HepG2 (cell line): ENCODE data around the gene SH3D21. TPM values are rescaled to one million over a fixed set of nuclear protein-coding genes. Genes with fewer than 3 reads are reported as not detected.

ENCODE experiments used
- AGO1 ChIP-seq: fragments of 200-400 bp; formaldehyde crosslinking; IDR thresholded peaks from 2 replicates; pipeline ENCODE4 v1.6.1; 2017; ENCODE audit warnings: mild to moderate bottlenecking, low read depth, low read length, moderate library complexity; ENCODE audit not compliant: poor library complexity, severe bottlenecking
- BRD4 ChIP-seq: sonication (generic); formaldehyde crosslinking; IDR thresholded peaks from 2 replicates; pipeline ENCODE4 v1.4.0; 2020; ENCODE audit warnings: missing genetic modification reagents
- DPF2 ChIP-seq: sonication (generic); formaldehyde crosslinking; IDR thresholded peaks from 2 replicates; pipeline ENCODE4 v1.4.0; 2020; ENCODE audit warnings: mild to moderate bottlenecking, low read depth, missing genetic modification reagents, borderline replicate concordance
- KAT7 ChIP-seq: IDR thresholded peaks from 2 replicates; pipeline ENCODE4 v1.6.1; 2018; ENCODE audit warnings: borderline replicate concordance, missing compliant biosample characterization
- KDM2A ChIP-seq: sonication (generic); formaldehyde crosslinking; IDR thresholded peaks from 2 replicates; pipeline ENCODE4 v1.4.0; 2020; ENCODE audit warnings: low read depth, missing genetic modification reagents, borderline replicate concordance
- KDM5B ChIP-seq: sonication (generic); formaldehyde crosslinking; IDR thresholded peaks from 2 replicates; pipeline ENCODE4 v1.4.0; 2020; ENCODE audit warnings: missing genetic modification reagents, mild to moderate bottlenecking, borderline replicate concordance
- LRRFIP1 ChIP-seq: sonication (generic); formaldehyde crosslinking; conservative IDR thresholded peaks from 2 replicates; pipeline ENCODE4 v1.4.0; 2020; ENCODE audit warnings: missing genetic modification reagents
- MED1 ChIP-seq: sonication (generic); formaldehyde crosslinking; IDR thresholded peaks from 2 replicates; pipeline ENCODE4 v1.4.0; 2020; ENCODE audit warnings: missing genetic modification reagents
- PRDM15 ChIP-seq: sonication (generic); formaldehyde crosslinking; IDR thresholded peaks from 2 replicates; pipeline ENCODE4 v1.4.0; 2020; ENCODE audit warnings: missing genetic modification reagents
- RXRA ChIP-seq: sonication (generic); formaldehyde crosslinking; IDR thresholded peaks from 2 replicates; pipeline ENCODE4 v1.5.1; 2020; ENCODE audit warnings: missing genetic modification reagents
- SNAPC5 ChIP-seq: sonication (generic); formaldehyde crosslinking; IDR thresholded peaks from 2 replicates; pipeline ENCODE4 v1.8.1; 2023; ENCODE audit warnings: mild to moderate bottlenecking, missing genetic modification reagents, borderline replicate concordance
- ZNF10 ChIP-seq: sonication (generic); formaldehyde crosslinking; IDR thresholded peaks from 2 replicates; pipeline ENCODE4 v1.4.0; 2020; ENCODE audit warnings: mild to moderate bottlenecking, low read depth, missing genetic modification reagents, borderline replicate concordance
- ZNF292 ChIP-seq: sonication (generic); formaldehyde crosslinking; IDR thresholded peaks from 2 replicates; pipeline ENCODE4 v1.8.1; 2022; ENCODE audit warnings: mild to moderate bottlenecking, low read depth, missing genetic modification reagents, borderline replicate concordance
- ZNF496 ChIP-seq: sonication (generic); formaldehyde crosslinking; IDR thresholded peaks from 2 replicates; pipeline ENCODE4 v1.8.1; 2023; ENCODE audit warnings: mild to moderate bottlenecking, moderate library complexity, missing genetic modification reagents; ENCODE audit not compliant: insufficient replicate concordance
- polyA plus RNA-seq, 8 experiments: library from polyadenylated mRNA; depleted of rRNA in 3 of 8; stranded (reverse) in 7 of 8; unstranded in 1 of 8; fragments of >200 nt; fragmentation: Illumina TruSeq in 4 of 8; extraction: Trizol in 4 of 8; gene quantifications; 2 replicates each; pipeline versions ENCODE4 v1.2.1 to v1.2.3, GENCODE V29; 2011 to 2016; ENCODE audit warnings: low read depth in 4 of 8, missing spikeins in 1 of 8, mixed read lengths in 1 of 8; ENCODE audit not compliant: insufficient read depth in 1 of 8
- total RNA-seq, 5 experiments: library from RNA; depleted of rRNA; stranded (reverse); fragments of >200 nt; fragmentation: Illumina TruSeq; extraction: Trizol; gene quantifications; 2 replicates each; pipeline ENCODE4 v1.2.3, GENCODE V29; 2016; ENCODE audit warnings: low read depth in 1 of 5
- TF ChIP-seq, protein P1 (sequence below): sonication (generic); formaldehyde crosslinking; IDR thresholded peaks from one replicate; pipeline ENCODE4 v1.5.1; 2020; ENCODE audit warnings: mild to moderate bottlenecking, missing genetic modification reagents; ENCODE audit errors: not compliant biosample characterization

SH3D21 gene
- total and polyA plus RNA-seq, 2 of the 13 experiments (the other 11 are each of a cell fraction or from before 2014, with no cell fraction given): 5.1 to 8.6 TPM

DNA sequence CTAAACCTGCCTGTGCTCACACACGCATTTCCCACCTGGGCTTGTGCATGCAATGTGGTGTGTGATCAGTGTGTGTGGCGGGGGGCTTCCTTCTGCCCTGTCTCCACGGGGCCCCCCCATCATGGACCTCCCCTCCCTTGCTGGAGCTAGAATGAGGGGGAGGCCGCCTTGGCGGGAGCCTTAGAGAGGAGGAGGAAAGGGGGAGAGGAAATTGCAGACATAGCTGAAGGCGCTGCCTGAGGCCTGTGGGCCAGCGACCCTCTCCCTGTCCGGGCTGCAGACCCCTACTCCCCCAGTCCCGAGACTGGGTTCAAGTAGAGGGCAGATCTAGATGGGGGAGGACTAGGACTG, 18.2 kb downstream of the SH3D21 start (continued):
- TF ChIP-seq, protein P1, sequence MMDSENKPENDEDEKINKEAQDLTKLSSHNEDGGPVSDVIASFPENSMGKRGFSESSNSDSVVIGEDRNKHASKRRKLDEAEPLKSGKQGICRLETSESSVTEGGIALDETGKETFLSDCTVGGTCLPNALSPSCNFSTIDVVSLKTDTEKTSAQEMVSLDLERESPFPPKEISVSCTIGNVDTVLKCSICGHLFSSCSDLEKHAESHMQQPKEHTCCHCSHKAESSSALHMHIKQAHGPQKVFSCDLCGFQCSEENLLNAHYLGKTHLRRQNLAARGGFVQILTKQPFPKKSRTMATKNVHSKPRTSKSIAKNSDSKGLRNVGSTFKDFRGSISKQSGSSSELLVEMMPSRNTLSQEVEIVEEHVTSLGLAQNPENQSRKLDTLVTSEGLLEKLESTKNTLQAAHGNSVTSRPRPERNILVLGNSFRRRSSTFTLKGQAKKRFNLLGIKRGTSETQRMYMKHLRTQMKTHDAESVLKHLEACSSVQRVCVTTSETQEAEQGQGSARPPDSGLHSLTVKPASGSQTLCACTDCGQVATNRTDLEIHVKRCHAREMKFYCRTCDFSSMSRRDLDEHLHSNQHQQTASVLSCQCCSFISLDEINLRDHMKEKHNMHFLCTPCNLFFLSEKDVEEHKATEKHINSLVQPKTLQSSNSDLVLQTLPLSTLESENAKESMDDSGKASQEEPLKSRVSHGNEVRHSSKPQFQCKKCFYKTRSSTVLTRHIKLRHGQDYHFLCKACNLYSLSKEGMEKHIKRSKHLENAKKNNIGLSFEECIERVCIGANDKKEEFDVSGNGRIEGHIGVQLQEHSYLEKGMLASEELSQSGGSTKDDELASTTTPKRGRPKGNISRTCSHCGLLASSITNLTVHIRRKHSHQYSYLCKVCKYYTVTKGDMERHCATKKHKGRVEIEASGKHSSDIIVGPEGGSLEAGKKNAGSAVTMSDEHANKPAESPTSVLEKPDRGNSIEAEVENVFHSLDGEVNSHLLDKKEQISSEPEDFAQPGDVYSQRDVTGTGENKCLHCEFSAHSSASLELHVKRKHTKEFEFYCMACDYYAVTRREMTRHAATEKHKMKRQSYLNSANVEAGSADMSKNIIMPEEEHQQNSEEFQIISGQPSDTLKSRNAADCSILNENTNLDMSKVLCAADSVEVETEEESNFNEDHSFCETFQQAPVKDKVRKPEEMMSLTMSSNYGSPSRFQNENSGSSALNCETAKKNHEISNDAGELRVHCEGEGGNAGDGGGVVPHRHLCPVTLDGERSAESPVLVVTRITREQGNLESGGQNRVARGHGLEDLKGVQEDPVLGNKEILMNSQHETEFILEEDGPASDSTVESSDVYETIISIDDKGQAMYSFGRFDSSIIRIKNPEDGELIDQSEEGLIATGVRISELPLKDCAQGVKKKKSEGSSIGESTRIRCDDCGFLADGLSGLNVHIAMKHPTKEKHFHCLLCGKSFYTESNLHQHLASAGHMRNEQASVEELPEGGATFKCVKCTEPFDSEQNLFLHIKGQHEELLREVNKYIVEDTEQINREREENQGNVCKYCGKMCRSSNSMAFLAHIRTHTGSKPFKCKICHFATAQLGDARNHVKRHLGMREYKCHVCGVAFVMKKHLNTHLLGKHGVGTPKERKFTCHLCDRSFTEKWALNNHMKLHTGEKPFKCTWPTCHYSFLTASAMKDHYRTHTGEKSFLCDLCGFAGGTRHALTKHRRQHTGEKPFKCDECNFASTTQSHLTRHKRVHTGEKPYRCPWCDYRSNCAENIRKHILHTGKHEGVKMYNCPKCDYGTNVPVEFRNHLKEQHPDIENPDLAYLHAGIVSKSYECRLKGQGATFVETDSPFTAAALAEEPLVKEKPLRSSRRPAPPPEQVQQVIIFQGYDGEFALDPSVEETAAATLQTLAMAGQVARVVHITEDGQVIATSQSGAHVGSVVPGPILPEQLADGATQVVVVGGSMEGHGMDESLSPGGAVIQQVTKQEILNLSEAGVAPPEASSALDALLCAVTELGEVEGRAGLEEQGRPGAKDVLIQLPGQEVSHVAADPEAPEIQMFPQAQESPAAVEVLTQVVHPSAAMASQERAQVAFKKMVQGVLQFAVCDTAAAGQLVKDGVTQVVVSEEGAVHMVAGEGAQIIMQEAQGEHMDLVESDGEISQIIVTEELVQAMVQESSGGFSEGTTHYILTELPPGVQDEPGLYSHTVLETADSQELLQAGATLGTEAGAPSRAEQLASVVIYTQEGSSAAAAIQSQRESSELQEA (CRISPR knock-in tag): peak; percentile 28
- TF ChIP-seq RXRA (0 out of 2 replicates have a peak, but pooled peaks have one; percentile 28), SNAPC5 (CRISPR knock-in tag) (no peak), ZNF292 (no peak), DPF2 (CRISPR knock-in tag) (0 out of 2 replicates have a peak, but pooled peaks have one; percentile 41), MED1 (CRISPR knock-in tag) (no peak), LRRFIP1 (CRISPR knock-in tag) (no peak), KDM2A (CRISPR knock-in tag) (peak; percentile 4; the same call in 1 of the 2 replicates), BRD4 (CRISPR knock-in tag) (no peak), PRDM15 (CRISPR knock-in tag) (no peak), ZNF496 (CRISPR knock-in tag) (no peak), AGO1 (no peak), ZNF10 (CRISPR knock-in tag) (no peak), KDM5B (CRISPR knock-in tag) (no peak), KAT7 (CRISPR knock-in tag) (no peak)
